ENCODE results near the gene ERGIC3.
"Not testable (repeated sequence)": the region's sequence is repeated elsewhere in the genome, so short reads cannot be mapped to it uniquely, and the experiment has no call there.

The ERGIC3 gene

DNA sequence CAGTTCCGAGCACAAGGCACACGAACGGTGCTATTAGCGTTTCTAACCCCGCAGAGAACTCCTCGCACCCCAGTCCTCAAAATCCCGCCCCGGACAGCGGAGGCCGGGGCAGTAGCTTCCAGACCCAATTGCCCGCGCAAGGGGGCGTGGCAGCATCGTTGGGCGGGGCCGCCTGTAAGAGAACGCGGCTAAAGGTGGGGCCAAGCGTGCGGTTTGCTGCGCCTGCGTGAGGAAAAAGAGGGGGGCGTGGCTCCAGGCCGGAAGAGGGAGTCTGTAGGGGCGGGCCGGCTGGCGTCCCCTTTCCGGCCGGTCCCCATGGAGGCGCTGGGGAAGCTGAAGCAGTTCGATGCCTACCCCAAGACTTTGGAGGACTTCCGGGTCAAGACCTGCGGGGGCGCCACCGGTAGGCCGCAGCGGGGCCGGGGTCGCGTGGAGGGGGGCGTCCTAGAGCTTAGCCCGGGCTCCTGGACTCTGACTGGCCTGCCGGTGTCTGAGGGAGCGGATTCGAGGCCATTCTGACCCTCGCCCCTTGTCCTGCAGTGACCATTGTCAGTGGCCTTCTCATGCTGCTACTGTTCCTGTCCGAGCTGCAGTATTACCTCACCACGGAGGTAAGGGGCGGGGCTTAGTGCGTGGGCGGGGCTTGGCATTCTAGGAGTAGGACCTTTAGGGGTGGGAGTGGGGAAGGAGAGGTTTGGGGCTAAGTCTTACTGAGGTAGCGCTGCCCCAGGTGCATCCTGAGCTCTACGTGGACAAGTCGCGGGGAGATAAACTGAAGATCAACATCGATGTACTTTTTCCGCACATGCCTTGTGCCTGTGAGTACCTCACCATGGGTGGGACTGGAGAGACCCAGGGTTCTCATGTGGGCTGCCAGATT is at the start of gene ERGIC3:
ERGIC3 (plus strand) TSS at position 296 of the 880 bp plus-strand sequence; CDS start at position 316, 20 bp downstream.
- DNase-seq (ENCODE audit: low spot score), result peak; percentile 99

DNA sequence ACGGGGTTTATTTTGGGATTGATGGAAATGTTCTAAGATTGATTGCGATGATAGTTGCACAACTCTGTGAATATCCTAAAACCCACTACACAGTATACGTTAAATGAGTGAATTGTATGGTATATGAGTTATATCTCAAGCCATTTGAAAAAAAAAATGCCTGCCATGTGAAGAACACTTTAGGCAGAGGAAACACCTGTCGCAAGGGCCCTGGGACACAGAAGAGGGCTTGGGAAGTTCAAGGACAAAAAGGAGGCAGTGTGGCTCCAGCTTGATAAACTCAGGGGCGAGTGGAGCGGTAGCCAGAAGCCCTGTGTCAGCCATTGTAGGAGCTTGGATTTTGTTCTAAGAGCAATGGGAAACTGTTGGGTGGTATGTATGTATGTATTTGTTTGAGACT is 49.5 kb upstream of the ERGIC3 start:
- no peak for DNase-seq (ENCODE audit: low spot score)

DNA sequence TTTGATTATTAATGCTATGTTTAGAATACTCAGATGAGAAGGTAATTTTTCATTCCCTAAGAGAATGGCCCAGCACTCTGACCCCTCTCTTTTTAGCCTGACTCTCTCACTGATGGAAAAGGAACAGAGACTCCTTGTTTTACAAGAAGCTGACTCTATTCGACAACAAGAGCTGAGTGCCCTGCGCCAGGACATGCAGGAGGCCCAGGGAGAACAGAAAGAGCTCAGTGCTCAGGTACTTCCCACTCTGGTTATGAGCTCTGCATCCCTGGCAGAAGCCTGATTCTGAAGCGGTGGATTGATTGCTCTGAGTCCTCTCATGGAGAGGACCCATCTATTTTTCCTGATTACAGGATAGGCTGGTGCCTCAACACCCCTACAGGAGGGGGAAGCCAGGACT is 45.4 kb upstream of the ERGIC3 start:
- no peak for DNase-seq (ENCODE audit: low spot score)

DNA sequence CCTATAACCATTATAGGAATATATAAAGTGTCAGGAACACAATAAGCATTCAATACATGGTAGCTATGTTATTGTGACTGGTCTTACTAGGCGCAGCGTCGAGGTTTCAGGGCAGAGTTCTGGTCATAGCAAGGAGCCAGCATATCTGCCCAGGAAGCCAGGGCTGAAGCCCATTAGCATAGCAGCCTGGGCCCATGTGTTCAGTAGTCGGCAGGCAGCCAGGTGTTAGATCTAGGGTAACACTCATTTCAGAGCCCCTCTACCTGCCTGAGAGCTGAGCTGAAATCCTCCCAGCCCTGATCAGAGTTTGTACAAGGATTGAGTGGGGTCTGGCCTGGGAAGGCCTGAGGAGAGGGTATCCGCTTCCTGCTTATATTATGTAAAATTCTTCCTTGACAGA is 44.6 kb upstream of the ERGIC3 start:
- DNase-seq (ENCODE audit: low spot score), result no peak

DNA sequence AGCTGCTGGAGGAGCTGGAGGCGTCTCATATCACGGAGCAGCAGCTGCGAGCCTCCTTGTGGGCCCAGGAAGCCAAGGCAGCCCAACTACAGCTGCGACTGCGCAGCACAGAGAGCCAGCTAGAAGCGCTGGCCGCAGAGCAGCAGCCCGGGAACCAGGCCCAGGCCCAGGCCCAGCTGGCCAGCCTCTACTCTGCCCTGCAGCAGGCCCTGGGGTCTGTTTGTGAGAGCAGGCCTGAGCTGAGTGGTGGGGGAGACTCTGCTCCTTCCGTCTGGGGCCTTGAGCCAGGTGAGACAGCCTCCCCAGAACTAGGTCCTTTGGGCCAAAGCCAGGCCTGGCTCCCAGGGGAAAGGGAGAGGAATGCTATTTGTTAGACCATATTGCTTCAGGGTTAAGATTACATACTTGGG is 44.1 kb upstream of the ERGIC3 start:
- no peak for DNase-seq (ENCODE audit: low spot score)

DNA sequence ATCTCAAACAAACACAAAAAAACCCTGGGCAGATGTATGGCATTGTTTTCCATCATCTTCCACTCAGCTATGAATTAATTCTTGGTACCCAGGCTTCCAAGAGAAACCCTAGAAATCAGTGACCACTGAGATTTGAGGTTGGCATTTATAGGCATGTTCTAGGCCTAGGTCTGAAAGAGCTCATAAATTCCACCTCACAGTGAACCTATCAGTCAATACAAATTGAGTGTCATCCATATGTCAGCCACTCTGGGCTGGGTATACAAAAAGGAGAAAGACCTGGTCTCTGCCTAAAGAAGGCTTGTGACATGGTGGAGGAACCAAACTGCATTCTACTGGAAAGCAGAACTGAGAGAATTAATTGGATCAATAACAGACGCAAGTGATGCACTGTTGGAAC is 42.6 kb upstream of the ERGIC3 start:
- no peak for DNase-seq (ENCODE audit: low spot score)

DNA sequence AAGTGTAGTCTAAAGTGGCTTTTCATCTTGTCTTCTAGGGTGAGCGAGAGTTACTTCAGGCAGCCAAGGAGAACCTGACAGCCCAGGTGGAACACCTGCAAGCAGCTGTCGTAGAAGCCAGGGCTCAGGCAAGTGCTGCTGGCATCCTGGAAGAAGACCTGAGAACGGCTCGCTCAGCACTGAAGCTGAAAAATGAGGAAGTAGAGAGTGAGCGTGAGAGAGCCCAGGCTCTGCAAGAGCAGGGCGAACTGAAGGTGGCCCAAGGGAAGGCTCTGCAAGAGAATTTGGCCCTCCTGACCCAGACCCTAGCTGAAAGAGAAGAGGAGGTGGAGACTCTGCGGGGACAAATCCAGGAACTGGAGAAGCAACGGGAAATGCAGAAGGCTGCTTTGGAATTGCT is 39.5 kb upstream of the ERGIC3 start:
- DNase-seq (ENCODE audit: low spot score), result no peak

DNA sequence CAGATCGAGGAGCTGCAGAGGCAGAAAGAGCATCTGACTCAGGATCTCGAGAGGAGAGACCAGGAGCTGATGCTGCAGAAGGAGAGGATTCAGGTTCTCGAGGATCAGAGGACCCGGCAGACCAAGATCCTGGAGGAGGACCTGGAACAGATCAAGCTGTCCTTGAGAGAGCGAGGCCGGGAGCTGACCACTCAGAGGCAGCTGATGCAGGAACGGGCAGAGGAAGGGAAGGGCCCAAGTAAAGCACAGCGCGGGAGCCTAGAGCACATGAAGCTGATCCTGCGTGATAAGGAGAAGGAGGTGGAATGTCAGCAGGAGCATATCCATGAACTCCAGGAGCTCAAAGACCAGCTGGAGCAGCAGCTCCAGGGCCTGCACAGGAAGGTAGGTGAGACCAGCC is 38.6 kb upstream of the ERGIC3 start:
- no peak for DNase-seq (ENCODE audit: low spot score)

DNA sequence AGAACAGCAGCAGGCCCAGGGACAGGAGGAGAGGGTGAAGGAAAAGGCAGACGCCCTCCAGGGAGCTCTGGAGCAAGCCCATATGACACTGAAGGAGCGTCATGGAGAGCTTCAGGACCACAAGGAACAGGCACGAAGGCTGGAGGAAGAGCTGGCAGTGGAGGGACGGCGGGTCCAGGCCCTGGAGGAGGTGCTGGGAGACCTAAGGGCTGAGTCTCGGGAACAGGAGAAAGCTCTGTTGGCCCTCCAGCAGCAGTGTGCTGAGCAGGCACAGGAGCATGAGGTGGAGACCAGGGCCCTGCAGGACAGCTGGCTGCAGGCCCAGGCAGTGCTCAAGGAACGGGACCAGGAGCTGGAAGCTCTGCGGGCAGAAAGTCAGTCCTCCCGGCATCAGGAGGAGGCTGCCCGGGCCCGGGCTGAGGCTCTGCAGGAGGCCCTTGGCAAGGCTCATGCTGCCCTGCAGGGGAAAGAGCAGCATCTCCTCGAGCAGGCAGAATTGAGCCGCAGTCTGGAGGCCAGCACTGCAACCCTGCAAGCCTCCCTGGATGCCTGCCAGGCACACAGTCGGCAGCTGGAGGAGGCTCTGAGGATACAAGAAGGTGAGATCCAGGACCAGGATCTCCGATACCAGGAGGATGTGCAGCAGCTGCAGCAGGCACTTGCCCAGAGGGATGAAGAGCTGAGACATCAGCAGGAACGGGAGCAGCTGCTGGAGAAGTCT is 37.9 kb upstream of the ERGIC3 start:
- no peak for DNase-seq (ENCODE audit: low spot score)

DNA sequence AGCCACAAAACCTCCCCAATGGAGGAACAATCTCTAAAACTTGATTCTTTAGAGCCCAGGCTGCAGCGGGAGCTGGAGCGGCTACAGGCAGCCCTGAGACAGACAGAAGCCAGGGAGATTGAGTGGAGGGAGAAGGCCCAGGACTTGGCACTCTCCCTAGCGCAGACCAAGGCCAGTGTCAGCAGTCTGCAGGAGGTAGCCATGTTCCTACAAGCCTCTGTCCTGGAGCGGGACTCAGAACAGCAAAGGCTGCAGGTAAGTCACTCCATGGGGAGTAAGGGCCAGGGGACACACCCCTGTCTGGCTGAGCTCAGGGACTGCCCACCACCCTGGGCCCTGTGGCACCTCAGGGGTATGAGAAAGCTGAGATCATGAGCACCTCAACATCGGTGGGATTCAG is 37.1 kb upstream of the ERGIC3 start:
- no peak for DNase-seq (ENCODE audit: low spot score)

DNA sequence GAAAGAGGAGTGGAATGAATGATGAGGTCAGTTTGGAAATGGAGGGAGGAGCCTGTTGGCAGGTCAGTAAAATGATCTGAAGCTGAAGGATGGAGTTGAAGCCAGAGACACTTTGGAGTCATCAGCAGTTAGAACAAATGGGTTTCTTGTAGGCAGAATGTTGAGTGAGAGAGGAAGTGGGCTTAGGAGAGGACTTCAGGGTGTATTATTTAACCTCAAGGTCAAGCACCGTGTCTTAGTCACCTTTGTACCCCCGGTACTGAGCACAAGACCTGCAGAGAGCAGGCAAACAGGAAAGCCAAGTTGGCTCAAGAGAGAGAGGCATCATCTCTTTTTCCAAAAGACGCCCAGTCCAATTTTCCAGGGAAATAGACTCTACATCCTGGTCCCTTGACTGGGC is 35.7 kb upstream of the ERGIC3 start:
- DNase-seq (ENCODE audit: low spot score), result no peak

DNA sequence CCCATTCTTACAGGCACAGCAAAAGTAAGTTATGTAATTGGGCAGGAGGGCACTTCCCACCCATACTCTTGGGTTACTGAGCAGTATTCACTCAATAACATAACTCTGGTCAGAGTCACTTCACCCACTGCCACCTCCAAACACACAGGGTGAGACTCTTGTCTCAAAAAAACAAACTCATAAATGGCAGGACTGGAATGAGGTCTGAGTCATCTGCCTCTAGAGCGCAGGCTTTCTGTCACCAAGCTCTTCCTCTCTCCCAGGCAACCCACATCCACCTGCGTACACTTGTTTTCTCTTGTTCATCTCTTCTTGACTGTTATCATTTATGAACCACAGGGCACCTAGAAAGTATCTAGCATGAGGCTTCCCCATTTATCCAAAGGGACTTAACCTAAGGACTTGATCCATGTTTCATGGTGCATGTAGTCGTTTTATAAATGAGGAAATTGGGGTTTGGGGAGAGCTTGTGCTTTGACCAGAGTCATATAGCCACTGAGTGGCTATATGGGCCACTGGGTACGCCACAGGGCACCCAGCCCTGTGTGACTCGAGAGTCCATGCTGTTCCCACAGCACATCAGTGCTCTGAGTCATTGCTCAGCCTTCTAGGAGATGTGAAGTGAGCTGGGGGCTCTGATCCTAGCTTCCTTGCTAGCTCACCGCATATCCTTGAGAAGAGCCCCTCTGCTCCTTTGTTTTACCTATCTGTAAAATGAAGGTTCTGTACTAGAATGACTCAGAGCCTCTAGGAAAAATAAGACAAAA is 34.8 kb upstream of the ERGIC3 start:
- no peak for DNase-seq (ENCODE audit: low spot score)

DNA sequence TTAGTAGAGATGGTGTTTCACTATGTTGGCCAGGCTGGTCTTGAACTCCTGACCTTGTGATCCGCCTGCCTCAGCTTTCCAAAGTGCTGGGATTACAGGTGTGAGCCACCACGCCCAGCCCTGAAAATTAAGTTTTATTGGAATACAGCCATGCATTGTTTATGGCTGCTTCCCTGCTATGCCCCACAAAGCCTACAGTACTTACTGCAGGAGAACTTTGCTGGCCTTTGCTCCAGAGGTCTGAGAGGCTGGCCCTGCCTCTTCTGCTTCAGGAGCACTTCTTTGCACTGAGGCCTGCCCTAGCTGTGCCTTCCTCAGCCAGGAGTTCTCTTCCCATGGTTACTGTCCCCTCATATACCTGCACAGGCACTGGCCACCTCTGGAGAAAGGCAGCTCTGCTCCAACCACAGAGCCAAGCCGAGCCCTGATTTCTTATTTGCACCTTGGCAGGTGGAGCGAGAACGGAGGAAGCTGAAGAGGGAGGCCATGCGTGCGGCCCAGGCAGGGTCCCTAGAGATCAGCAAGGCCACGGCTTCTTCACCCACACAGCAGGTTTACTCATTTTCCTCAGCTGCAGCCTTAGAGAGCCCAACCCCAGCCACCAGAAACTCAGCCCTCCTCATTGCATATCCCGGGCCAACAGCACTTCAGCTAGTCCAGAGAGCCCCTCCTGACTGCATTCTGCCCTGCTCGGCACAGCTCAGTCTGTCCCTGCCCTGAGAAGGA is 33.2 kb upstream of the ERGIC3 start:
- DNase-seq (ENCODE audit: low spot score), result no peak

DNA sequence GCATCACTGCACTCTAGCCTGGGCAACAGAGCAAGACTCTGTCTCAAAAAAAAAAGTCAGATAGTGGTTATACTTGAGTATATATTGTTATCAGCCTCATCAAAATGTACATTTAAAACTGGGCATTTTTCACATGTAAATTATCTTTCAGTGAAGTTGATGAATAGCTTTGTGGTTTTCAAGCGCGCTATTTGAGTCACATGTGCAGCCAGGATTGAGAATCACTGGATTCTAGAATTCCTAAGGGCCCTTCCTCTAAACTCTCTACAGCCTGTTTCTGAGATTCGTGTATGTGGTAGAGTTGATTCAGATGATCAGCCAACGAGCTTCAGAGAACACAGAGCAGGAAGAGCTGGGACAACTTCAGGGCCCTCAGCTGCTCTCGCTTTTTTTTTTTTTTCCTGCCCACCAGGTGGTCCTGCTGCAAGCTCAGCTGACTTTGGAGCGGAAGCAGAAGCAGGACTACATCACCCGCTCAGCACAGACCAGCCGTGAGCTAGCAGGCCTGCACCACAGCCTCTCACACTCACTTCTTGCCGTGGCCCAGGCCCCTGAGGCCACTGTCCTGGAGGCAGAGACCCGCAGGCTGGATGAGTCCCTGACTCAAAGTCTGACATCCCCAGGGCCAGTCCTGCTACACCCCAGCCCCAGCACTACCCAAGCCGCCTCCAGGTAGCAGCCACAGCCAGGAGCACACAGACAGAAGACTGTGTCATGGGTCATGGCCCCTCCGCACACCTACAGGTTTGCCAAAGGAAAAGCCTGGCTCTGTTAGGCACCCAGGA is 30.7 kb upstream of the ERGIC3 start:
- DNase-seq (ENCODE audit: low spot score), result no peak

DNA sequence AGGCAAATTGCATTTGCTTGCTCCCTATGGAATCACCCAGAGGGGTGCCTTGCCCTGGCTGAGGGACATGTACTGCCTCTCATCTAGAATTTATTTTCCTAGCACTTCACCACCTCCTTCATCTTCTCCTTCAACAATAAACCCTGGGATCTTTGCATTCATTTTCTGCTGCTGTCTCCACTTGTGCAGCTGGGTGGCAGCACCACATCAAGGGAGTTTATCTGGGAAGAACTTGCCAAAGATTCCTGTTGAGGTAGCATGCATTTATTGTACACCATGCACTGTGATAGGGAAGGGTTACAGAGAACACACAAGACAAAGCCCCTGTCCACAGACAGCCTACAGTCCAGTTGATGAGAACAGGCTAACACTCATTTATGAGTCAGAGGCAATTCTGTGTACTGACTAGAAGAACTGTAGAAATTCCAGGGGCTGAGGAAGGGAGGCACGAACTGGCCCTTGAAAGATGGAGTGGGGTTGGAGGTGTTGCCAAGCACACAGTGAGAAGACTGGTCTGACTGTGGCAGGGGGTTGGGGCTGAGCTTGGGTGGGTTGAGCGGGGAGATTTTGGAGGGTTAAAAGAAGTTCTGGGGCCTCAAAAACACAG is 30.0 kb upstream of the ERGIC3 start:
- DNase-seq (ENCODE audit: low spot score), result peak; percentile 60

DNA sequence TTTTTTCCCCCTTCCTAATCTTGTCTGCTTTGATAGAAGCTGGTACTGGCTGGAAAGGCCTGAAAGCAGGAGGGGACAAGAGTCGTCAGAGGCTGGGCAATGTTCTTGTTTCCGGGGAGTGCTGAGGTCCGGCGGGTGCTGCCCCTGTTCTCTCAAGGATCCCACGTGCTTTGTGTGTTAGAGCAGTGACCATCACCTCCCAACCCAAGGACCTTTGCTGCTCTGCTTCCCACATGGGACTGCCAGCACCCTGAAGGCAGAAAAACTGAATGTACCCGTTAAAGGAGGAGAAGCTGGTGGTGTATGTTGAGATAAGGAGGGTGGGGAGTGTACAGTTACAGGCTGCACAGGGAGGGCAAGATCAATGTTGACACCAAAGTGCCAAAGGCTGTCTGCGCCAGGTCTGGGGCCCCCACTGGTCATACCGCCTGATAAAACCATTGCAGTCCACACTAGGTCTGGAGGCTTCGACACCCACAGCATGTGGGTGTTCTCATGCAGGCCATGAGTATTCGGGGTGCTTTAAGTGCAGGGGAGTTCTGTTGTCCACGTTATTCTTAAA is 27.4 kb upstream of the ERGIC3 start:
- no peak for DNase-seq (ENCODE audit: low spot score)

DNA sequence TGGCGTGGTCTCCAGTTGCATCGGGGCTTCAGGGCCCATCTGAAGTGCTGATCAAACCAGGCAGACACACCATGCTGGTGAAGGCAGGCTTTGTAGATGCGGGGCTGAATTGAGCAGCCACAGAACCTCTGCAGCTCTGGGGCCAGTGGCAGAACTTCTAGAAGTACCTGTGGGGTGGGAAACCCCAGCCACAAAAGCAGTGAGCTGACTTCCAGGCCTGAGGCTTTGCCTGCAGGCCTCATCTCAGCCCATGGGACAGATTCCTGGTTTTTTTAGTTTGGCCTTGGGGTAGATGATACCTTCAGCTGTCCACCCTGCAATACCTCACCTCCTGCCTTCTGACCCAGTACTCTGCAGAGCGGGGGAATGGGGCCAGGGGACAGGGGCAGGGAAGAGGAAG is 26.5 kb upstream of the ERGIC3 start:
- DNase-seq (ENCODE audit: low spot score), result no peak

DNA sequence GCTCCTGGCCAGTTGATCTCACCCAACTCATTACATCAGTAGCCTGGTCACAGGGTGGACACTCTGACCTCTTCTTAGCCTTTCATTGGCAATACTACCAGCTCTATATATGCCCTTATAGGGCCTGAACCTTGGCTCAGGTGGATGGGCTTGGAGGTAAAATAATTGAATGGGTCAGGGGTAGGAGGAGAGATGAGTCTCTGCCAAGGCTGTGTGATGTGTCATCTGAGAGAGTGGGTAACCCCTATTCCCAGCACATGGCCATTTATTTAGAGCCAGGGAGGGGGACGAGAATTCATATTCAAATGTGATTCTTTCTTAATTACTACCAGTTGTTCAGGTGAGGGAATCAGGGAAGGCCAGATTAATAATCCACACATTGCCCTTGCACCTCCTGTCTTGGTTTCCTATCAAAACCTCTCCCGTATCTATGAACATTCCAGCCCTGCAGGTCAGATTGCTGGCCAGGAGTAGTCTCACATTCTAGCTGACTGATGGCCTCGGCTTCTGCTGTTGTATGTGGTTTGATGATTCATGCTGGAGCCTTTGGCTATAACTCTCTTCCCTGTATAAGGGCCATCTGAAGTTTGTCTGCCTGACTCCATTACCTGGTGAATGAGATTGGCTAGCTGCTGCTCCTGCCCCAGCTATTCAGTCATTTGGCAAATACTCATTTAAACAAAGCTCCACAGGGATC is 25.8 kb upstream of the ERGIC3 start:
- peak; percentile 88 for DNase-seq (ENCODE audit: low spot score)

DNA sequence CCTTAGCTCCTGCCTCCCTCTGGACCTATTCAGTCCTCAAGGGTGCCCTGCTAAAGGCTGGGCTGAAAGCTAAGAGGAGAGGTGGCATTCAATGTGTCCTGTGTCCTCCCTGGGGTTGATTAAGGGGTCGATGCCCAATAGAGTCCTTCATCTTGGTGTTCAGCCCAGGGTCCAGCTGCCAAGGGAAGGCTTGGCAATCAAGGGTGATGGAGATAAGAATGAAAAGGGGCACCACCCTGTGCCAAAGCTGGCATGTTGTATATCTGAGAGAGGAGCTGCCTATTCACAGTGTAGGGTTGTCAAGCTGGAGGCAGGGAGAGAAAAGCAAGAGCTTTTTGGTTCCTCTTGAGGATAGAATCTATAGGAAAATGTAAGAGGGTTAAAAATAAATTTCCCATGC is 24.8 kb upstream of the ERGIC3 start:
- no peak for DNase-seq (ENCODE audit: low spot score)

DNA sequence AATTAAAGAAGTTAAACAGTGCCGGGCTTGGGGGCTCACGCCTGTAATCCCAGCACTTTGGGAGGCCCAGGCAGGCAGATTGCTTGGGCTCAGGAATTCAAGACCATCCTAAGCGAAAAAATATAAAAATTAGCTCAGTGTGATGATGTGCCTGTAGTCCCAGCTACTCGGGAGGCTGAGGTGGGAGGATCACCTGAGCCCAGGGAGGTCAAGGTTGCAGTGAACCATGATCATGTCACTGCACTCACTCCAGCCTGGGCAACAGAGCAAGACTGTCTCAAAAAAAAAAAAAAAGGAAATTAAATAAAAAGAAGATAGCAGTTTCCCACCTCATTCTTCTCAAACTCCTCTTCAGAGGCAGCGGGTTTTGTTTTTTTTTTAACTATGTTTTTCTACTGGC is 24.1 kb upstream of the ERGIC3 start:
- not testable (repeated sequence) for DNase-seq (ENCODE audit: low spot score)

Data from AG20443 (cell line).